ENCODE measurements around the gene SLIT3.

GRCh38 chr5:168935183-168935582 is 365.8 kb downstream of the SLIT3 start:
- TF ChIP-seq CTCF (IDR thresholded peaks at IDR 0.05) = no peak
- no peak for TF ChIP-seq POLR2A (IDR thresholded peaks at IDR 0.05)
